PC-3 (cell line): ENCODE measurements around the gene SPATA2. TPM values are rescaled to one million over a fixed set of nuclear protein-coding genes. Genes with fewer than 3 reads are reported as not detected.

ENCODE experiments used
- ATAC-seq: fragments of 200-7000 bp; cut with Tn5 transposase; 2 replicates; pipeline ENCODE4 v1.9.1; 2020; ENCODE audit warnings: mild to moderate bottlenecking, moderate library complexity
- BruUV-seq: library from RNA; stranded (reverse); fragments of 400-500 nt; replicated peaks from 2 replicates; lab custom pipeline; 2021; lab: Mats Ljungman, UMichigan
- CTCF ChIA-PET: fragments of 300-600 bp; sonication (Branson Sonifier 250); formaldehyde crosslinking; loops from one replicate; lab custom pipeline; 2022; ENCODE audit warnings: antibody characterized with exemption; lab: Charles Lee
- POLR2A ChIA-PET: fragments of 300-600 bp; sonication (Branson Sonifier 250); formaldehyde crosslinking; loops from one replicate; lab custom pipeline; 2022; ENCODE audit warnings: antibody characterized with exemption; ENCODE audit not compliant: unreplicated experiment; lab: Charles Lee
- DNase-seq: peaks from one replicate; pipeline ENCODE4 v3.0.0-alpha.2; 2015
- H2AFZ ChIP-seq: fragments of 300-600 bp; sonication (generic); 2 replicates; pipeline ENCODE4 v1.6.0; 2016; ENCODE audit warnings: antibody characterized with exemption, low read length
- H3F3A ChIP-seq: fragments of 300-600 bp; sonication (generic); one replicate; pipeline ENCODE4 v1.6.0; 2017; ENCODE audit warnings: antibody characterized with exemption, low read length, control low read depth, mild to moderate bottlenecking; ENCODE audit not compliant: unreplicated experiment
- H3K27ac ChIP-seq: fragments of 300-600 bp; sonication (generic); 2 replicates; pipeline ENCODE4 v1.5.1; 2016; ENCODE audit warnings: mild to moderate bottlenecking, low read length
- H3K27me3 ChIP-seq: fragments of 300-600 bp; sonication (generic); 2 replicates; pipeline ENCODE4 v1.6.1; 2016; ENCODE audit warnings: low read length, mixed read lengths
- H3K36me3 ChIP-seq: fragments of 300-600 bp; sonication (generic); 2 replicates; pipeline ENCODE4 v1.6.1; 2016; ENCODE audit warnings: low read depth, mixed run types, low read length, mixed read lengths
- H3K4me1 ChIP-seq: fragments of 300-600 bp; sonication (generic); 2 replicates; pipeline ENCODE4 v1.5.1; 2016; ENCODE audit warnings: low read length; ENCODE audit not compliant: insufficient read depth
- H3K4me2 ChIP-seq: fragments of 300-600 bp; sonication (generic); 2 replicates; pipeline ENCODE4 v1.6.0; 2016; ENCODE audit warnings: low read length
- H3K4me3 ChIP-seq: fragments of 300-600 bp; sonication (generic); 2 replicates; pipeline ENCODE4 v1.5.1; 2016; ENCODE audit warnings: mild to moderate bottlenecking, low read length, mixed read lengths
- H3K79me2 ChIP-seq: fragments of 300-600 bp; sonication (generic); 2 replicates; pipeline ENCODE4 v1.6.1; 2017; ENCODE audit warnings: low read length, mixed read lengths
- H3K9ac ChIP-seq: fragments of 300-600 bp; sonication (generic); 2 replicates; pipeline ENCODE4 v1.6.0; 2016; ENCODE audit warnings: mild to moderate bottlenecking, low read length
- H3K9me2 ChIP-seq: fragments of 300-600 bp; sonication (generic); replicated peaks from 2 replicates; pipeline ENCODE4 v1.6.1; 2016; ENCODE audit warnings: mixed run types, low read length, mixed read lengths
- H3K9me3 ChIP-seq: fragments of 300-600 bp; sonication (generic); 2 replicates; pipeline ENCODE4 v1.6.1; 2016; ENCODE audit warnings: low read length, mixed read lengths
- H4K20me1 ChIP-seq: fragments of 300-600 bp; sonication (generic); 2 replicates; pipeline ENCODE4 v1.6.1; 2016; ENCODE audit warnings: low read length, mixed read lengths
- CTCF ChIP-seq: fragments of 300-600 bp; sonication (generic); conservative IDR thresholded peaks from 2 replicates; pipeline ENCODE4 v1.5.1; 2017; ENCODE audit warnings: antibody characterized with exemption, low read depth, mild to moderate bottlenecking, low read length
- EZH2 ChIP-seq: fragments of 300-600 bp; sonication (generic); IDR thresholded peaks from one replicate; pipeline ENCODE4 v1.6.1; 2017; ENCODE audit warnings: antibody characterized with exemption, mild to moderate bottlenecking, low read length; ENCODE audit not compliant: unreplicated experiment
- EZH2phosphoT487 ChIP-seq: fragments of 300-600 bp; sonication (generic); IDR thresholded peaks from 2 replicates; pipeline ENCODE4 v1.6.1; 2018; ENCODE audit warnings: mild to moderate bottlenecking, antibody characterized with exemption, low read length, borderline replicate concordance
- intact Hi-C: fragments of 100-400 bp; cut with micrococcal nuclease; formaldehyde crosslinking; loops from 2 replicates; pipeline ENCODE4 v1.9.0; 2023
- total RNA-seq: library from RNA; depleted of rRNA; stranded (reverse); fragments of >200 nt; gene quantifications from 2 replicates; pipeline ENCODE4 v1.2.3, GENCODE V29; 2014

SPATA2 gene
- total RNA-seq, 1 experiment from 2014 or later: 7.4 TPM

GRCh38 chr20:49904440-49905214, 10.7 kb downstream of the SPATA2 start:
- H3K4me3 ChIP-seq: no peak overlapping the region
- no peak for DNase-seq
- H4K20me1 ChIP-seq: no peaks in the 10 kb centered on the region
- no peak for ATAC-seq
- H3K27ac ChIP-seq: no peak overlapping the region
- no peak overlapping the region for H3K9ac ChIP-seq
- no peaks in the 10 kb centered on the region for H3K9me2 ChIP-seq
- intact Hi-C loops: no loop called here
- no peak for TF ChIP-seq EZH2
- no peak for TF ChIP-seq EZH2phosphoT487
- no peak for TF ChIP-seq CTCF
- H3K4me1 ChIP-seq: no peaks in the 10 kb centered on the region
- no TSS peak for BruUV-seq
- no peaks in the 10 kb centered on the region for H3F3A ChIP-seq
- H3K27me3 ChIP-seq: no peaks in the 10 kb centered on the region
- H3K4me2 ChIP-seq: no peak overlapping the region
- peaks cover 10% of the 10 kb centered on the region for H3K79me2 ChIP-seq
- ChIA-PET POLR2A (no interaction called here), CTCF (no interaction called here)
- no peak overlapping the region for H2AFZ ChIP-seq
- H3K36me3 ChIP-seq: peaks cover 33% of the 10 kb centered on the region
- H3K9me3 ChIP-seq: no peaks in the 10 kb centered on the region

GRCh38 chr20:49901588-49901987, 13.7 kb downstream of the SPATA2 start:
- DNase-seq (no peak), ATAC-seq (no peak)
- H3K27ac ChIP-seq: no peak overlapping the region
- no peaks in the 10 kb centered on the region for H3K4me1 ChIP-seq
- no peaks in the 10 kb centered on the region for H4K20me1 ChIP-seq
- no peaks in the 10 kb centered on the region for H3F3A ChIP-seq
- H3K9me3 ChIP-seq: no peaks in the 10 kb centered on the region
- no peak overlapping the region for H3K9ac ChIP-seq
- H3K4me3 ChIP-seq: no peak overlapping the region
- no peak overlapping the region for H2AFZ ChIP-seq
- H3K9me2 ChIP-seq: no peaks in the 10 kb centered on the region
- TF ChIP-seq CTCF (no peak), EZH2phosphoT487 (no peak), EZH2 (no peak)
- POLR2A ChIA-PET: no interaction called here
- H3K4me2 ChIP-seq: no peak overlapping the region
- BruUV-seq: no TSS peak
- H3K79me2 ChIP-seq: no peaks in the 10 kb centered on the region
- H3K36me3 ChIP-seq: peaks cover 23% of the 10 kb centered on the region
- intact Hi-C loops: no loop called here
- CTCF ChIA-PET: no interaction called here
- H3K27me3 ChIP-seq: no peaks in the 10 kb centered on the region
